ENCODE data around the gene ARHGAP8. TPM values are rescaled to one million over a fixed set of nuclear protein-coding genes. Genes with fewer than 3 reads are reported as not detected.

Gene ARHGAP8
- polyA plus RNA-seq, 2 of the 4 experiments (the other 2 are of a cell fraction): 1.2 to 3.8 TPM

DNA sequence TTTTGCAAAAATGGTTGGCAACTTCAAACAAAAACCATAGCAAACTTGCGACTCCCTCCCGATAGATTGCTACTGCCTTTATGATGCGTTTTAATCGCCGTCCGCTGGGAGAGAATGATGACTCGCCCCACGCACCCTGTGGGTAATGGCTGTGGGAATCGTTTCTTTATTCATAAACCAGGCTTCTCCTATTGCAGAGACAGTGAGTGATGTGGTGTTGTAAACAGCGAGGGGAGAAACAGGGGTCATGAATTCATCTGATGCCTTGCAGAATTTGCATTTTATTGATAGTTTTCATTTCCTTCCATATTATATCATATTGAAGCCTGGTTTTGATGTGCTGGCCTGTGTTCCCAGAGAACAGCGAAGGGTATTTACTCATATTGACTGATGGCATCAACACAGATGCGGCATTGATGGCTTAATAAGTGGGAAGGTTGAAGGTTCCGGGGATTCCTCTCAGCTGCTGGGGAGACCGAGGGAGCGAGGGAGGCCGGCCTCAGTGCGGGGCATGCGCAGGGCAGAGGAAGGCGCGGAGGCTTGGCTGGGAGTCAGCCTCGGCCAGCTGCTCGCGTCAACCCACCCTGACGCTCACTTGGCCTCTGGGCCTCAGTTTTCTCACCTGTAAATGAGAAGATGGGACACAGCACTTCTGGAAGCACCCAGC, 41.3 kb downstream of the ARHGAP8 start:
- CTCF ChIA-PET: no interaction called here

GRCh38 chr22:44795701-44796630, 43.6 kb downstream of the ARHGAP8 start:
- WGBS (ENCODE audit: missing lambda C conversion rate): 80% methylated on average over 5 of the region's 18 CpGs
- no peak overlapping the region for H3K27ac ChIP-seq
- DNase-seq (ENCODE audit: low read depth in 1 of 2, low spot score in 1 of 2): no peak
- H3K4me1 ChIP-seq: no peaks in the 10 kb centered on the region
- no peak for TF ChIP-seq SREBF2 (IDR thresholded peaks at IDR 0.05)
- no peak for TF ChIP-seq CHD4 (IDR thresholded peaks at IDR 0.05; ENCODE audit: borderline replicate concordance)
- no peak for TF ChIP-seq NPAS2 (CRISPR knock-in tag; IDR thresholded peaks at IDR 0.05; ENCODE audit: borderline replicate concordance)
- TF ChIP-seq, protein P1, sequence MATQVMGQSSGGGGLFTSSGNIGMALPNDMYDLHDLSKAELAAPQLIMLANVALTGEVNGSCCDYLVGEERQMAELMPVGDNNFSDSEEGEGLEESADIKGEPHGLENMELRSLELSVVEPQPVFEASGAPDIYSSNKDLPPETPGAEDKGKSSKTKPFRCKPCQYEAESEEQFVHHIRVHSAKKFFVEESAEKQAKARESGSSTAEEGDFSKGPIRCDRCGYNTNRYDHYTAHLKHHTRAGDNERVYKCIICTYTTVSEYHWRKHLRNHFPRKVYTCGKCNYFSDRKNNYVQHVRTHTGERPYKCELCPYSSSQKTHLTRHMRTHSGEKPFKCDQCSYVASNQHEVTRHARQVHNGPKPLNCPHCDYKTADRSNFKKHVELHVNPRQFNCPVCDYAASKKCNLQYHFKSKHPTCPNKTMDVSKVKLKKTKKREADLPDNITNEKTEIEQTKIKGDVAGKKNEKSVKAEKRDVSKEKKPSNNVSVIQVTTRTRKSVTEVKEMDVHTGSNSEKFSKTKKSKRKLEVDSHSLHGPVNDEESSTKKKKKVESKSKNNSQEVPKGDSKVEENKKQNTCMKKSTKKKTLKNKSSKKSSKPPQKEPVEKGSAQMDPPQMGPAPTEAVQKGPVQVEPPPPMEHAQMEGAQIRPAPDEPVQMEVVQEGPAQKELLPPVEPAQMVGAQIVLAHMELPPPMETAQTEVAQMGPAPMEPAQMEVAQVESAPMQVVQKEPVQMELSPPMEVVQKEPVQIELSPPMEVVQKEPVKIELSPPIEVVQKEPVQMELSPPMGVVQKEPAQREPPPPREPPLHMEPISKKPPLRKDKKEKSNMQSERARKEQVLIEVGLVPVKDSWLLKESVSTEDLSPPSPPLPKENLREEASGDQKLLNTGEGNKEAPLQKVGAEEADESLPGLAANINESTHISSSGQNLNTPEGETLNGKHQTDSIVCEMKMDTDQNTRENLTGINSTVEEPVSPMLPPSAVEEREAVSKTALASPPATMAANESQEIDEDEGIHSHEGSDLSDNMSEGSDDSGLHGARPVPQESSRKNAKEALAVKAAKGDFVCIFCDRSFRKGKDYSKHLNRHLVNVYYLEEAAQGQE (IDR thresholded peaks at IDR 0.05): no peak
- no peak for TF ChIP-seq PHF8 (IDR thresholded peaks at IDR 0.05; ENCODE audit: borderline replicate concordance, low read depth)
- TF ChIP-seq EP300 (IDR thresholded peaks at IDR 0.05): no peak
- TF ChIP-seq ZNF302 (CRISPR knock-in tag; IDR thresholded peaks at IDR 0.05): no peak
- no peak for TF ChIP-seq ESRRA (IDR thresholded peaks at IDR 0.05; ENCODE audit: borderline replicate concordance, low read length)
- TF ChIP-seq EHMT2 (IDR thresholded peaks at IDR 0.05; ENCODE audit: low read depth): no peak
- TF ChIP-seq ELK1 (IDR thresholded peaks at IDR 0.05; ENCODE audit: low read depth, low read length): no peak
- no peak for TF ChIP-seq NR3C1 (IDR thresholded peaks at IDR 0.05)
- no peak for TF ChIP-seq MAZ (IDR thresholded peaks at IDR 0.05; ENCODE audit: borderline replicate concordance, low read depth, low read length)
- TF ChIP-seq KDM5A (IDR thresholded peaks at IDR 0.05): no peak
- no peak for TF ChIP-seq POLR2A (IDR thresholded peaks at IDR 0.05; ENCODE audit: low read length)
- TF ChIP-seq CBX8 (IDR thresholded peaks at IDR 0.05): no peak
- TF ChIP-seq FOXS1 (CRISPR knock-in tag; IDR thresholded peaks at IDR 0.05): no peak
- TF ChIP-seq JUN (IDR thresholded peaks at IDR 0.05): no peak
- no peak for TF ChIP-seq ZSCAN20 (CRISPR knock-in tag; IDR thresholded peaks at IDR 0.05)
- H3K4me2 ChIP-seq: no peak overlapping the region
- ChIA-PET POLR2A (no interaction called here), CTCF (no interaction called here)
- no peak for ATAC-seq
- no peak for FAIRE-seq
- H3K4me3 ChIP-seq: no peak overlapping the region
- H3K9me3 ChIP-seq: no peaks in the 10 kb centered on the region

More for the DNA sequence above, 41.3 kb downstream of the ARHGAP8 start:
- no peak for DNase-seq (ENCODE audit: low read depth in 1 of 2, low spot score in 1 of 2)
- H3K4me1 ChIP-seq: no peaks in the 10 kb centered on the region
- WGBS (ENCODE audit: missing lambda C conversion rate): 88% methylated on average over 21 of the region's 24 CpGs
- no peak for FAIRE-seq
- POLR2A ChIA-PET: no interaction called here
- ATAC-seq: no peak
- H3K4me3 ChIP-seq: no peak overlapping the region
- no peak for TF ChIP-seq HOXB13 (CRISPR knock-in tag; IDR thresholded peaks at IDR 0.05; ENCODE audit: low read depth)
- TF ChIP-seq, protein P2, sequence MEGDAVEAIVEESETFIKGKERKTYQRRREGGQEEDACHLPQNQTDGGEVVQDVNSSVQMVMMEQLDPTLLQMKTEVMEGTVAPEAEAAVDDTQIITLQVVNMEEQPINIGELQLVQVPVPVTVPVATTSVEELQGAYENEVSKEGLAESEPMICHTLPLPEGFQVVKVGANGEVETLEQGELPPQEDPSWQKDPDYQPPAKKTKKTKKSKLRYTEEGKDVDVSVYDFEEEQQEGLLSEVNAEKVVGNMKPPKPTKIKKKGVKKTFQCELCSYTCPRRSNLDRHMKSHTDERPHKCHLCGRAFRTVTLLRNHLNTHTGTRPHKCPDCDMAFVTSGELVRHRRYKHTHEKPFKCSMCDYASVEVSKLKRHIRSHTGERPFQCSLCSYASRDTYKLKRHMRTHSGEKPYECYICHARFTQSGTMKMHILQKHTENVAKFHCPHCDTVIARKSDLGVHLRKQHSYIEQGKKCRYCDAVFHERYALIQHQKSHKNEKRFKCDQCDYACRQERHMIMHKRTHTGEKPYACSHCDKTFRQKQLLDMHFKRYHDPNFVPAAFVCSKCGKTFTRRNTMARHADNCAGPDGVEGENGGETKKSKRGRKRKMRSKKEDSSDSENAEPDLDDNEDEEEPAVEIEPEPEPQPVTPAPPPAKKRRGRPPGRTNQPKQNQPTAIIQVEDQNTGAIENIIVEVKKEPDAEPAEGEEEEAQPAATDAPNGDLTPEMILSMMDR (IDR thresholded peaks at IDR 0.05): no peak
- TF ChIP-seq POLR2AphosphoS2 (conservative IDR thresholded peaks at IDR 0.05; ENCODE audit: low read length): no peak
- no peak for TF ChIP-seq HEYL (CRISPR knock-in tag; IDR thresholded peaks at IDR 0.05)
- no peak for TF ChIP-seq NR3C1 (IDR thresholded peaks at IDR 0.05)
- TF ChIP-seq KDM1A (IDR thresholded peaks at IDR 0.05; ENCODE audit: low read depth): no peak
- no peak overlapping the region for H3K27ac ChIP-seq
- H3K9me3 ChIP-seq: no peaks in the 10 kb centered on the region
- no peak overlapping the region for H3K4me2 ChIP-seq

All from A549 (cell line).